T-helper 1 cell (primary cell): ENCODE data around the gene RABGAP1.

Source experiments
- DNase-seq, 5 donors: peaks; one replicate each; pipeline ENCODE4 v3.0.0-alpha.2; 2012 to 2020

RABGAP1 gene

DNA sequence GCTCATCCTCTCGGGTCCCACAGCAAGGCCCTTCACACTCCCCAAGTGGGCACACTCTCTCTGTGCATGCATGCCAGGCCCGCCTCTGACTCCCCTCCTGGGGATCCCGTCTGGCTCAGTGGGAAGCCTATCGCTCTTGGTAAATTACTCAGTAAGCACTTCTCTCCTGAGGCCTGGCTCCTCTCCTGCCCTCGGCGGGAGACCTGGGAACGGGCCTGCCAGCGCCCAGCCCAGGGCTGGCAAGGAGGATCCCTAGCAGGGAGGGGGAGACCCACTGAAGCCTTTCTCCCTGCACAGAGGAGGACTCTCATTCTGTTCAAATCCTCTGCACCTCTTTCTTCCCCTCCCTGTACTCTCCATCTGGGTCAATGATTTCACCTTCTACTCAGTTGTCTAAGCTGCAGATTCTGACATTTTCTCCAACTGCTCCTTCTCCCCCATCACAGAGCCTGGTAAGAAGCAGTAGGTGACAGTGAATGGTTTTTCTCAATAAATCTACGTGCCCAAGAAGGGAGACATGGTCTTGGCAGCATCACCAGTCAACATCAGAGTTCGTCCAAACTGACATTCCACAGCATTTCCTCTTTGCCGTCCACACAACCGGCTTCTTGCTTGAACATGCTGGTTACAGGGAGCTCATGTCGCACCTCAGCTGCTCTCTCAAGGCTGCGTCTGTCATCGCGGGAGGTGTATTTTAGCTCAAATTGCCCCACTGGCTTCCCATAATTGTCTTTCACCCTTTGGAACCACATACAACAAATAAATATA is 174.5 kb downstream of the RABGAP1 start:
- no peak for DNase-seq

DNA sequence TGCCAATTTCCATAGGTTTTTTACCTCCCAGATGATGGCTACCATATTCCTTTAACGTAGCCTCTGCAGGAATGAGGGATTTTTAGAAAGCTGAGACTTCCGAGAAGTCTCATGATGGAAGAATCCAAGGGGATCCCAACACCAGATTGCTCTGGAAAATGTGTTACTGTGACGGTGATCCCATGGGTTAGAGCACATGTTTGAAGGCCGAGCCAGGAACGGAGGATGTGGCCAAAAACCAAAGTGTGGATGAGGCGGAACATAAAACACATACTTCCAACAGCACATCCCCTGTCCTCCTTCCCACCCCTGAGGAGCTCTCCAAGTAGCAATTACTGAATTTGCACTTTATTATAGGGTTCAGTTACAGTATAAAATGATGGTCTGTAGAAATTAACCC is 175.2 kb downstream of the RABGAP1 start:
- no peak for DNase-seq

DNA sequence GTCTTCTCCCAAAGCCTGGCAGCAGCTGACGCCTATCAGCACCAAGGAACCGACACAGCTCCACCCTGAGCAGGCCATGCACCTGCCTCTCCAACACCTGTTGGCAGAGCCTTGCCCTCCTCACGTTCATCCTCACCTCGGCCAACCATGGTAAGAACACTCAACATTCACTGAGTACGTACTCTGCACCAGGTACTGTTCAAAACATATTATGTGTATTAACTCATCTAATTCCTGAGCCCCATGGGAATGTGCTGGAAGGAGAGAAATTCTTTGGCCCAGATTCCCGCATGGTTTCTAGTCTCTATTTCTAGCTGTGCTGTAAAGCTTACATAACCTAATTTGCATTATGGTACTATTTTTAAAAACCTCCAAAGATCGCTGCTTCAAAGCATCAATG is 178.7 kb downstream of the RABGAP1 start:
- DNase-seq = no peak

DNA sequence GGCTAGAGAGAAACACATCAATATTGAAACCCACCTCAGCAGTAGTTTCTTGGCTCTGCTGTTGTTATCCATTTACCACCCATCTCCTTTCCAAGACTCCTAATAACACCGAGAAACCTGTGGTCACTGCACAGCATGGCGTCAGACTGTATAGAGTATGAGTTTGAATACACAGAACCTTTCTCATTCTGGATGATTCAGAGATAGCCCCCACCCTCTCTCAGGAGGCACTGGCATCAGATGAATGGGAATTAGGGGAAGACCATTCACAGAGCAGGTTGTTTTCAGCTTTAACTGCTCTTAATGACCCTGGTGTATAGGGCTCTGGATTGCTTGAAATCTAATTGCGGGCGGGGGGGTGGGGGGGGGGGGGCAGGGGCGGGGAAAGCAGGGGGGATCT is 179.3 kb downstream of the RABGAP1 start:
- DNase-seq = no peak

DNA sequence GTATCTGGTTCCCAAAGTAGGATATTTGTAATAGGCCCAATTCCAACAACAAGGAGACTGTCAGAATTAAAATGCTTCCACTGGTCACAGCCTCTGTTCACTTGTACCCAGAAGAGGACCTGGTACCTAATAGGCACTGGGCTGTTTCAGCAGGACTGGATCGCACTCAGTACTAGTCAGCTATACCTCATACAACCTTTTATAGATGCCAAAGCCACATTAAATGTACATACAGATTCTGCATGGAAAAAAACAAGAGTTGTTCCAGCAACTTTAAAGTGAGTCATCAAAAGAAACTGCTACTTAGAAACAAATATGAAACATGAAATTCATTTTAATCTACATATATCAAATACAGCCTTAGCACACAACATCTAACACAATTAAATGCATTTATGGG is 180.1 kb downstream of the RABGAP1 start:
- DNase-seq = no peak

- no peak for DNase-seq
Measured at GRCh38 chr9:123121457-123121856, 180.6 kb downstream of the RABGAP1 start.

DNA sequence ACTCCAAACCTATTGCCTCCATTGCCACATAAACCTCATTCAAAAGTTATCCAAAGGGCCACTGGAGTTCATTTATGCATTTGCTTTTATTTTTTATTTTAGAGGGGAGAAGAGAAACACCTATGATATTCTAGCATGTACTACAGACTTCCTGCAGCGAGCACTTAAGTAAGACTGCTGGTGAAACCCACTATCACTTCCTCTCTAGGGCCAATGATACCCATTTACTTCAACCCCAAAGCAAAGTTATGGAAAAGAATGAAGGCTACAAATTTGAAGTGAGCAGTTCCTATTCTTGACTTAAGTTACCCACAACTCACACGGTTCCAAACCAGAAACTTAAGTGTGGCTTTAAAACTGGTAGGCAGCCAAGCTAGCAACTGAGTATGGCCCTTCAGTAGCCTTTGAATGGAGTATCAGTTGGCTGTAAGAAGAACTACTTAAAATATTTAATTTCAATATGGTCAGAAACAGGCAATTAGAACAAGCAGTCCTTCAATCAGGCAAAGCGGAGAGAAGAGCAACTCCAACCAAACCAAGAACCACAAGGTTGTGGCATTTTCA is 186.8 kb downstream of the RABGAP1 start:
- no peak for DNase-seq

GRCh38 chr9:123128591-123128990 is 187.8 kb downstream of the RABGAP1 start:
- DNase-seq = no peak

DNA sequence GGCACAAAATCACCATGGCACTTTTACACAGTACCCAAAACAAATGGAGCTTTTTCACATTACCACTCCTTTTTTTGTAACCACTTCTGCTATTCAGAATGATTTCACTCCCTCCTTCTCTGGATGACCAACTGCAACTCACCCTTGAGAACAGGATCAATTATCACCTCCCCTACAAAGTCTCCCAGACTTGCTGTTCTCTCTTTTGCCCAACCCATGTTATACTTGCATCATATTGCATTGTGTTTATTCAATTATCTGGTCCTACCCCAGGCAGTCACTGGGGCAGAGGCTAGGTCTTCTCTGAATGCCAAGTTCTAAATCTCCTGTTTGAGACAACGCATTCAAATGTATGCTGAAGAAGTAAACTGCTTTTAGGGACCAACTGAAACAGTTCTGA is 188.6 kb downstream of the RABGAP1 start:
- DNase-seq = no peak

DNA sequence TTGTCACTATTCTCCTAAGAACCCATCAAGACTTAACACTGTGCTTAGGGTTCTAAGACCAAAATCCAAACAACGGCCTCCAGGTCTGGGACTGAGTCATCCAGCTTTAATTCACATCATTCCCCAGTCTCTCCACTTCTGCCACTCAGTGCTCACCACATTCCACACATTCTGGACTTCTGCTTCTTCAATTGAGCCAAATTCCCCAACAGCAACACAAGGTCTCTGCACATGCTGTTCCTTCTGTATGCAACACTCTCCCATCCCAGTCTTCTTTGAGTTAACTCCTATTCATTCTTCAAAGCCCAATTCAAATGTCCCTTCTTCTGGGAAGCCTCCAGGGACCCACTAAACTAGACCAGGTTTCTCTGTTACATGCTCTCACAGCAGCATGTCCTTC is 190.4 kb downstream of the RABGAP1 start:
- no peak for DNase-seq

DNA sequence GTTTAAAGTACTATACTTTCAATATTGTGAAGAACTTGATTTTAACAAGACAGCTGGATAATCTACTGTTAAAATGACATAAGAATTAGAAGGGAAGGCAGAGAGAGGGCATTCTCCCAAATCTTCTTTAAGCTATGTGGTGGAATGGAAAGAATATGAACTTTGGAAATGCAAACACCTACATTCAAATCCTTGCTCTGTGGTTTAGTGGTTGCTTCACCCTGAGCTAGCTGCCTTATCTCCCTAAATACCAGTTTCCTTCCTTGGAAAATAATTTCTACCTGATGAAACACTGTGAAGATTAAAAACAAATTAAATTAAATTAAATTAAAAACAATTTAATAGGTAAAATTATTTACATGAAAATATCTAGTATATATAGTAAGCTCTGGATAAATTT is 191.2 kb downstream of the RABGAP1 start:
- no peak for DNase-seq

DNA sequence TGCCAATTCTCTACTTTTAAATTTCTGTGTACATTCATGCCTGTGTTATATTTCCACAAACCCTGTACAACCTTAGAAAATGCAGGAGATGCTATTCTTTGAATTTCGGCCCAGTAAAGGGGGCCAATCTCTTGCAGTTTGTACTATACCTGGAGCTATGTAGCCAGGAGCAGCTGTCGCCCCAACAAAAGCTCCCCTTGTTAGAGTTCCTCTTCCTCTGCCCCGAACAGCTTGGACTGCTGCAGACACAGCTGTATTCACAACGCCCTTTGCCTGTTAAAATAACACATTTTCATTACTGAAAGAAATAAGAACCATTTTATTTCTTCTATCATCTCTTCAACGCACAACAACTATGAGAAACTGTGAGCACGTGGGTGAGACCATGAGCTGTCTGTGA is 191.9 kb downstream of the RABGAP1 start:
- no peak for DNase-seq

- no peak for DNase-seq
Measured at GRCh38 chr9:123135430-123135829, 194.6 kb downstream of the RABGAP1 start.

- no peak for DNase-seq
Measured at GRCh38 chr9:123138163-123138562, 197.3 kb downstream of the RABGAP1 start.

GRCh38 chr9:123149067-123149466 is 208.2 kb downstream of the RABGAP1 start:
- no peak for DNase-seq

- DNase-seq = no peak
Measured at GRCh38 chr9:123150708-123151503, 210.1 kb downstream of the RABGAP1 start.
